GM19463 (cell line): Measurements from ENCODE around the gene PTTG1IP2.

Source experiments
- ATAC-seq: cut with Tn5 transposase; IDR thresholded peaks from one replicate; pipeline ENCODE4 v1.9.1; 2021; ENCODE audit warnings: mild to moderate bottlenecking, moderate library complexity; ENCODE audit not compliant: unreplicated experiment

Gene PTTG1IP2

DNA sequence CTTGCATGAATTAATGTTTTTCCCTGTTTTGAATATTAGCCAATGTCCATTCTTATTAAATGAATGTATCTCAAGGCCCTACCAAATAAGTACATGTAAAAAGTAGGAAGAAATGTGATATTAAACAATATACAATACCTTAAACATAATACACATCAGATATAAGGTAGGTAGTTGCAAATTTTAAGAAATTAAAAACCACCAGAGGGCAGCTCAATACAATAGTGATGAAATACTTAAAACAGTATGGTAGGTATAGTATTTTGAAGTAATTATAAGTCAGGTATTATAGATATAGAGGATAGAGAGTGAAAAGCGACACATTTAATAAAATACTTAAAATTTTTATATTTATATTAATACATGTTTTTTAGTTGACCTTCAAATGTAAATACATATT lies 83.1 kb downstream of the PTTG1IP2 start:
- ATAC-seq = no peak

DNA sequence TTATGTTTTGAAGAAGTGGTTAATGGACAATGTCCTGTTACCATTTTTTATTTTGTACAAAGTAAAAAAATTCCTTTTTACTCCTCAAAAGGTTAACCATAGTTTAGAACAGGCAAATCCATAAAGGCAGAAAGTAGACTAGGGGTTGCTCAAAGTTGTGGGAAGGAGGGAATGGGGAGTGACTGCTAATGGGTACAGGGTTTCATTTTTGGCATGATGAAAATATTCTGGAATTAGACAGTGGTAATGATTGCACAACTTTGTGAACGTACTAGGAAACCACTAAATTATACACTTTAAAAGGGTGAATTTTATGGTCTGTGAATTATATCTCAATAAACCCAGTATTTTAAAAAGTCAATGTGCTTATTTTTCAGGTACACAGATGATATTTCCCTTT lies 91.3 kb downstream of the PTTG1IP2 start:
- ATAC-seq = no peak
